A673 (cell line): ENCODE data around the gene FBLN2.

Experiments used
- EZH2 ChIP-seq: fragments of 200-600 bp; sonication (generic); IDR thresholded peaks from 2 replicates; pipeline ENCODE4 v1.6.1; 2017; ENCODE audit warnings: borderline replicate concordance, low read depth, mild to moderate bottlenecking, mixed read lengths, antibody characterized with exemption, low read length; ENCODE audit not compliant: poor library complexity, severe bottlenecking
- TF ChIP-seq, protein P1 (sequence below): fragments of 300-800, 200-600 bp; sonication (generic); conservative IDR thresholded peaks from 2 replicates; pipeline ENCODE4 v1.5.1; 2017; ENCODE audit warnings: low read depth, mild to moderate bottlenecking, antibody characterized with exemption, low read length, moderate library complexity, mixed read lengths

DNA sequence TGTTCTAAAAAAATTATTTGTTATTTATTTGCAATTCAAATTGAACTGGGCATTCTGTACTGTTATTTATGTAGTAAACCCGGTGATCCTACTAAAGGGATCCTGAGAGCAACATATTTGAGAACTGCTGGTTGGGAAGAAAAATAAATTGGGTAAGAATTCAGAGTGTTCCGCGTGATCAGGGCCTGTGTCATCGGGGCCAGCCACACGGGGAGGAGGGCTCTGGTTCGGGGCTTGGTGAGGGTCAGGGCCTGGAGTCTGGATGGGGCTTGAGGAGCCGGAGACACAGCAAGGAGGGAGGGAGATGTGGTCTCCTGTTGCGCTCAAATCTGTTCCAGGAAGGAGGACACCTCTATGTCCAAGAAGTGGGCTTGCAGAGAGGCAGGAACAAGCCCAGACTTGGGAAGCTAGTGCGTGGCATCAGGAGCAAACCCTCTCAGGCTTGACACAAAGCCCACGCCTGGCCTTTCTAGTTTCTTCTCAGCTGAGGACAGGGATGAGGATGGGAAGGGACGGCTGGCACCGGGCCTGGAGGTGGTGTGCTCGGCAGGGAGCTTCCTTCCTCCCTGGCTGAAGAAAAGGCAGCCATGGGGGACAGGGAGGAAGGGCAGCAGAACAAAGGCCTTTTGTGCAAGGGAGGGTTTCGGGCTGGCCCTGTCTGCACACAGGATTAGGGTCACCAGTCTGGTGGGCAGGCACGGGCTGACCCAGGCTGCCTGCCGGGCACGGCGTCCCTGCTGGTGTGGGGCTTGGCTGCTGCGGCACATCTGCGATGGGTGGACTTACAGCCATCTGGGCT, 22.9 kb upstream of the FBLN2 start:
- TF ChIP-seq, protein P1, sequence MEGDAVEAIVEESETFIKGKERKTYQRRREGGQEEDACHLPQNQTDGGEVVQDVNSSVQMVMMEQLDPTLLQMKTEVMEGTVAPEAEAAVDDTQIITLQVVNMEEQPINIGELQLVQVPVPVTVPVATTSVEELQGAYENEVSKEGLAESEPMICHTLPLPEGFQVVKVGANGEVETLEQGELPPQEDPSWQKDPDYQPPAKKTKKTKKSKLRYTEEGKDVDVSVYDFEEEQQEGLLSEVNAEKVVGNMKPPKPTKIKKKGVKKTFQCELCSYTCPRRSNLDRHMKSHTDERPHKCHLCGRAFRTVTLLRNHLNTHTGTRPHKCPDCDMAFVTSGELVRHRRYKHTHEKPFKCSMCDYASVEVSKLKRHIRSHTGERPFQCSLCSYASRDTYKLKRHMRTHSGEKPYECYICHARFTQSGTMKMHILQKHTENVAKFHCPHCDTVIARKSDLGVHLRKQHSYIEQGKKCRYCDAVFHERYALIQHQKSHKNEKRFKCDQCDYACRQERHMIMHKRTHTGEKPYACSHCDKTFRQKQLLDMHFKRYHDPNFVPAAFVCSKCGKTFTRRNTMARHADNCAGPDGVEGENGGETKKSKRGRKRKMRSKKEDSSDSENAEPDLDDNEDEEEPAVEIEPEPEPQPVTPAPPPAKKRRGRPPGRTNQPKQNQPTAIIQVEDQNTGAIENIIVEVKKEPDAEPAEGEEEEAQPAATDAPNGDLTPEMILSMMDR, result no peak
- no peak for TF ChIP-seq EZH2
